SK-N-SH (cell line): ENCODE data around the gene TLR4. TPM values are rescaled to one million over a fixed set of nuclear protein-coding genes. Genes with fewer than 3 reads are reported as not detected.
A peak's percentile ranks its signal among the peaks of the same experiment; 100 is the strongest.

Experiments
- CTCF ChIA-PET: fragments of 300-600, 350-600 bp; formaldehyde crosslinking; extraction: SDS; loops from one replicate; lab custom pipeline; 2021; lab: Yijun Ruan, JAX
- POLR2A ChIA-PET: fragments of 350-600 bp; sonication (Branson Sonifier 250); formaldehyde crosslinking; extraction: SDS; loops from one replicate; lab custom pipeline; 2020; ENCODE audit warnings: antibody characterized with exemption, inconsistent platforms; lab: Yijun Ruan, JAX
- DNase-seq: peaks from one replicate; pipeline ENCODE4 v3.0.0; 2012
- H2AFZ ChIP-seq: fragments of 200-600 bp; sonication (generic); 2 replicates; pipeline ENCODE4 v1.8.1; 2016; ENCODE audit warnings: antibody characterized with exemption, mild to moderate bottlenecking, low read depth
- H3F3A ChIP-seq: fragments of 200-600 bp; sonication (generic); replicated peaks from 2 replicates; pipeline ENCODE3; 2016; ENCODE audit warnings: antibody characterized with exemption, mild to moderate bottlenecking; ENCODE audit not compliant: insufficient read depth
- H3K27ac ChIP-seq, 2 experiments: fragments of 200-500 bp in 1 of 2; fragments of 200-600 bp in 1 of 2; sonication (Bioruptor generic) in 1 of 2; sonication (generic), shearing (Covaris generic) in 1 of 2; 2 replicates each; pipeline versions ENCODE4 v1.5.1 to v1.6.1; 2014 to 2016; ENCODE audit warnings: low read depth in 2 of 2, inconsistent platforms in 1 of 2, low read length in 1 of 2, mild to moderate bottlenecking in 1 of 2, mixed read lengths in 1 of 2
- H3K27me3 ChIP-seq: fragments of 200-600 bp; sonication (generic), shearing (Covaris generic); 2 replicates; pipeline ENCODE4 v1.6.1; 2016; ENCODE audit warnings: mixed run types; ENCODE audit not compliant: insufficient read depth
- H3K36me3 ChIP-seq, 2 experiments: fragments of 200-500 bp in 1 of 2; fragments of 200-600 bp in 1 of 2; sonication (Bioruptor generic) in 1 of 2; sonication (generic) in 1 of 2; replicated peaks in 1 of 2; 2 replicates each; pipeline versions ENCODE3 to v1.5.1; 2014 to 2016; ENCODE audit warnings: low read length in 1 of 2, mild to moderate bottlenecking in 1 of 2; ENCODE audit not compliant: insufficient read depth in 2 of 2, control insufficient read depth in 1 of 2
- H3K4me1 ChIP-seq, 2 experiments: fragments of 200-500 bp in 1 of 2; fragments of 200-600 bp in 1 of 2; sonication (Bioruptor generic) in 1 of 2; sonication (generic), shearing (Covaris generic) in 1 of 2; 2 replicates each; pipeline versions ENCODE4 v1.5.1 to v1.6.1; 2014 to 2016; ENCODE audit warnings: low read depth in 1 of 2, low read length in 1 of 2, mixed run types in 1 of 2; ENCODE audit not compliant: insufficient read depth in 2 of 2, control insufficient read depth in 1 of 2
- H3K4me2 ChIP-seq: fragments of 200-600 bp; sonication (generic), shearing (Covaris generic); 2 replicates; pipeline ENCODE4 v1.6.1; 2017; ENCODE audit warnings: mixed run types
- H3K4me3 ChIP-seq, 2 experiments: fragments of 200-500 bp in 1 of 2; fragments of 200-600 bp in 1 of 2; sonication (Bioruptor generic) in 1 of 2; sonication (generic), shearing (Covaris generic) in 1 of 2; 2 replicates each; pipeline versions ENCODE4 v1.5.1 to v1.8.1; 2014 to 2016; ENCODE audit warnings: low read depth in 2 of 2, inconsistent platforms in 1 of 2, low read length in 1 of 2, mild to moderate bottlenecking in 1 of 2, mixed read lengths in 1 of 2, moderate library complexity in 1 of 2
- H3K79me2 ChIP-seq: fragments of 200-600 bp; sonication (generic); 2 replicates; pipeline ENCODE4 v1.8.1; 2017; ENCODE audit warnings: mild to moderate bottlenecking; ENCODE audit not compliant: insufficient read depth
- H3K9ac ChIP-seq: fragments of 200-600 bp; sonication (generic); 2 replicates; pipeline ENCODE4 v1.6.1; 2017; ENCODE audit warnings: mixed run types
- H3K9me2 ChIP-seq: fragments of 200-600 bp; sonication (generic); 2 replicates; pipeline ENCODE4 v1.6.1; 2017; ENCODE audit warnings: mixed run types
- H3K9me3 ChIP-seq: fragments of 200-600 bp; sonication (generic); 2 replicates; pipeline ENCODE4 v1.6.1; 2017; ENCODE audit warnings: mixed run types, mild to moderate bottlenecking, moderate library complexity
- H4K20me1 ChIP-seq: fragments of 200-600 bp; sonication (generic); 2 replicates; pipeline ENCODE4 v1.6.1; 2017; ENCODE audit warnings: mild to moderate bottlenecking, mixed run types; ENCODE audit not compliant: insufficient read depth
- ELF1 ChIP-seq: IDR thresholded peaks from 2 replicates; pipeline ENCODE4 v1.4.0; 2012
- EP300 ChIP-seq, 2 experiments: IDR thresholded peaks; 2 replicates each; pipeline versions ENCODE4 v1.4.0 to v1.6.1; 2012; ENCODE audit warnings: borderline replicate concordance in 1 of 2, low read depth in 1 of 2, low read length in 1 of 2
- GABPA ChIP-seq: IDR thresholded peaks from 2 replicates; pipeline ENCODE4 v1.4.0; 2012; ENCODE audit warnings: low read depth, mild to moderate bottlenecking
- GATA2 ChIP-seq: sonication (generic); formaldehyde crosslinking; IDR thresholded peaks from 2 replicates; pipeline ENCODE4 v1.5.0; 2020; ENCODE audit warnings: mild to moderate bottlenecking, missing genetic modification reagents
- IRF3 ChIP-seq: fragments of 150-350 bp; IDR thresholded peaks from 2 replicates; pipeline ENCODE4 v1.6.1; 2016; ENCODE audit warnings: mild to moderate bottlenecking, low read depth, low read length
- JUND ChIP-seq: IDR thresholded peaks from 2 replicates; pipeline ENCODE4 v1.4.0; 2012
- NRF1 ChIP-seq: IDR thresholded peaks from 2 replicates; pipeline ENCODE4 v1.6.1; 2012; ENCODE audit warnings: low read depth, mild to moderate bottlenecking, low read length
- POLR2AphosphoS5 ChIP-seq: IDR thresholded peaks from 2 replicates; pipeline ENCODE4 v1.6.1; 2012; ENCODE audit warnings: low read depth, low read length
- RAD21 ChIP-seq: IDR thresholded peaks from 2 replicates; pipeline ENCODE4 v1.6.1; 2012; ENCODE audit warnings: mild to moderate bottlenecking, low read length
- RCOR1 ChIP-seq: fragments of 150-350 bp; IDR thresholded peaks from 2 replicates; pipeline ENCODE4 v1.6.1; 2017; ENCODE audit warnings: antibody characterized with exemption, low read length
- SMC3 ChIP-seq: IDR thresholded peaks from 2 replicates; pipeline ENCODE4 v1.6.1; 2012; ENCODE audit warnings: low read depth, low read length, improper control_type of control experiment
- TCF12 ChIP-seq: IDR thresholded peaks from 2 replicates; pipeline ENCODE4 v1.4.0; 2012
- ZBTB33 ChIP-seq: IDR thresholded peaks from 2 replicates; pipeline ENCODE4 v1.4.0; 2012; ENCODE audit warnings: low read depth, borderline replicate concordance
- WGBS: methylation state at CpG from one replicate; pipeline ENCODE4 v1.1.6; 2017; ENCODE audit warnings: low lambda C conversion rate; 5-methylcytosine and 5-hydroxymethylcytosine counted together
- polyA plus RNA-seq, 3 experiments: library from polyadenylated mRNA; depleted of rRNA; stranded (reverse); fragments of >200 nt; gene quantifications; 2 replicates each; pipeline ENCODE4 v1.2.3, GENCODE V29; 2012
- TF ChIP-seq, protein P1 (sequence below): fragments of 150-350 bp; IDR thresholded peaks from 2 replicates; pipeline ENCODE4 v1.6.1; 2017; ENCODE audit warnings: antibody characterized with exemption, low read length, low read depth, borderline replicate concordance
- TF ChIP-seq, protein P2 (sequence below): IDR thresholded peaks from 2 replicates; pipeline ENCODE4; 2012
- TF ChIP-seq, protein P3 (sequence below): IDR thresholded peaks from 2 replicates; pipeline ENCODE4 v1.4.0; 2012; ENCODE audit warnings: low read depth

Gene TLR4
- polyA plus RNA-seq, 1 of the 3 experiments (the other 2 are of a cell fraction) = 0.85 TPM

GRCh38 chr9:117691367-117691766 lies 12.8 kb upstream of the TLR4 start:
- DNase-seq = no peak
- Histone ChIP-seq H3K9me2 (no peaks in the 10 kb centered on the region), H3K4me1 (0 out of 4 replicates have a peak, but pooled peaks cover 0 to 8% of the 10 kb centered on the region in 2 experiments), H3K27me3 (no peaks in the 10 kb centered on the region), H3K79me2 (no peaks in the 10 kb centered on the region), H3K9me3 (0 out of 2 replicates have a peak, but pooled peaks cover 6% of the 10 kb centered on the region), H3K9ac (no peak overlapping the region), H3K27ac (peak overlapping the region in 1 of 2 experiments; percentile 61; a peak in 2 of 4 replicates), H4K20me1 (no peaks in the 10 kb centered on the region), H3K4me2 (no peak overlapping the region), H3K36me3 (no peaks in the 10 kb centered on the region), H3K4me3 (no peak overlapping the region), H3F3A (peaks cover 5% of the 10 kb centered on the region), H2AFZ (no peak overlapping the region)
- CTCF ChIA-PET = no interaction called here
- TF ChIP-seq, protein P1, sequence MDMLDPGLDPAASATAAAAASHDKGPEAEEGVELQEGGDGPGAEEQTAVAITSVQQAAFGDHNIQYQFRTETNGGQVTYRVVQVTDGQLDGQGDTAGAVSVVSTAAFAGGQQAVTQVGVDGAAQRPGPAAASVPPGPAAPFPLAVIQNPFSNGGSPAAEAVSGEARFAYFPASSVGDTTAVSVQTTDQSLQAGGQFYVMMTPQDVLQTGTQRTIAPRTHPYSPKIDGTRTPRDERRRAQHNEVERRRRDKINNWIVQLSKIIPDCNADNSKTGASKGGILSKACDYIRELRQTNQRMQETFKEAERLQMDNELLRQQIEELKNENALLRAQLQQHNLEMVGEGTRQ = no peak
- no peak for TF ChIP-seq GATA2 (CRISPR knock-in tag)
- no peak for TF ChIP-seq NRF1
- no peak for TF ChIP-seq RCOR1
- TF ChIP-seq GABPA = no peak
- POLR2A ChIA-PET = no interaction called here

- CTCF ChIA-PET = interaction anchor here (1.0 kb wide), 1 partner anchor 10 kb away, joined by 3 read pairs; no protein-coding TSS in a partner anchor
- 0 out of 4 replicates have a peak, but pooled peaks cover 0 to 8% of the 10 kb centered on the region in 2 experiments for H3K4me1 ChIP-seq
- 81% methylated on average over 2 of the region's 2 CpGs for WGBS
Observed at GRCh38 chr9:117696154-117696553, 8.0 kb upstream of the TLR4 start.

More at GRCh38 chr9:117696154-117696553, 8.0 kb upstream of the TLR4 start:
- Histone ChIP-seq H3F3A (no peaks in the 10 kb centered on the region), H3K36me3 (no peaks in the 10 kb centered on the region), H3K9ac (no peak overlapping the region), H4K20me1 (no peaks in the 10 kb centered on the region), H3K4me2 (no peak overlapping the region), H2AFZ (no peak overlapping the region), H3K27ac (no peak overlapping the region), H3K27me3 (no peaks in the 10 kb centered on the region), H3K9me3 (no peaks in the 10 kb centered on the region), H3K79me2 (no peaks in the 10 kb centered on the region), H3K4me3 (no peak overlapping the region), H3K9me2 (no peaks in the 10 kb centered on the region)
- POLR2A ChIA-PET = no interaction called here
- DNase-seq = no peak
- TF ChIP-seq EP300 (IDR thresholded peaks at IDR 0.05; ENCODE audit: borderline replicate concordance in 1 of 2, low read depth in 1 of 2, low read length in 1 of 2) = no peak
- TF ChIP-seq, protein P1 = no peak
- no peak for TF ChIP-seq GABPA
- no peak for TF ChIP-seq RAD21
- TF ChIP-seq SMC3 = no peak
- TF ChIP-seq, protein P2, sequence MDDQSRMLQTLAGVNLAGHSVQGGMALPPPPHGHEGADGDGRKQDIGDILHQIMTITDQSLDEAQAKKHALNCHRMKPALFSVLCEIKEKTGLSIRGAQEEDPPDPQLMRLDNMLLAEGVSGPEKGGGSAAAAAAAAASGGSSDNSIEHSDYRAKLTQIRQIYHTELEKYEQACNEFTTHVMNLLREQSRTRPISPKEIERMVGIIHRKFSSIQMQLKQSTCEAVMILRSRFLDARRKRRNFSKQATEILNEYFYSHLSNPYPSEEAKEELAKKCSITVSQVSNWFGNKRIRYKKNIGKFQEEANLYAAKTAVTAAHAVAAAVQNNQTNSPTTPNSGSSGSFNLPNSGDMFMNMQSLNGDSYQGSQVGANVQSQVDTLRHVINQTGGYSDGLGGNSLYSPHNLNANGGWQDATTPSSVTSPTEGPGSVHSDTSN = no peak
- TF ChIP-seq, protein P3, sequence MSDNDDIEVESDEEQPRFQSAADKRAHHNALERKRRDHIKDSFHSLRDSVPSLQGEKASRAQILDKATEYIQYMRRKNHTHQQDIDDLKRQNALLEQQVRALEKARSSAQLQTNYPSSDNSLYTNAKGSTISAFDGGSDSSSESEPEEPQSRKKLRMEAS = no peak
- no peak for TF ChIP-seq POLR2AphosphoS5
- TF ChIP-seq IRF3 = no peak
- no peak for TF ChIP-seq ELF1
- no peak for TF ChIP-seq TCF12
- no peak for TF ChIP-seq ZBTB33
- no peak for TF ChIP-seq JUND
